Gastrocnemius medialis (tissue), 4 donors: ENCODE measurements around the gene PLEKHG4B. TPM values are rescaled to one million over a fixed set of nuclear protein-coding genes. Genes with fewer than 3 reads are reported as not detected.

Source experiments
- ATAC-seq, 2 donors: fragments of 150-250 bp; one replicate each; pipeline ENCODE4 v1.9.1; 2016
- DNase-seq, 2 donors: peaks; one replicate each; pipeline ENCODE4 v3.0.0-alpha.2; 2019
- H3K27ac ChIP-seq, 4 donors: fragments of 200-600 bp; sonication (generic); 1 replicate in 1 of 4; 2 replicates in 3 of 4; pipeline ENCODE4 v1.5.1; 2016 to 2018; ENCODE audit warnings: mild to moderate bottlenecking in 2 of 4, moderate library complexity in 1 of 4
- H3K27me3 ChIP-seq, 3 donors: fragments of 200-600 bp; sonication (generic) in 2 of 3; 1 replicate in 1 of 3; 2 replicates in 2 of 3; pipeline versions ENCODE4 v1.5.1 to v1.6.0; 2016 to 2019; ENCODE audit warnings: mild to moderate bottlenecking in 1 of 3, moderate library complexity in 1 of 3
- H3K36me3 ChIP-seq, 2 donors: fragments of 200-600 bp; sonication (generic) in 1 of 2; one replicate each; pipeline ENCODE4 v1.5.1; 2017 to 2018
- H3K4me1 ChIP-seq, 2 donors: fragments of 200-600 bp; sonication (generic) in 1 of 2; one replicate each; pipeline ENCODE4 v1.5.1; 2016 to 2017; ENCODE audit warnings: mild to moderate bottlenecking in 2 of 2
- H3K4me3 ChIP-seq, 4 donors: fragments of 200-600 bp; sonication (generic) in 3 of 4; 1 replicate in 1 of 4; 2 replicates in 3 of 4; pipeline ENCODE4 v1.5.1; 2016 to 2019; ENCODE audit warnings: mild to moderate bottlenecking in 2 of 4
- H3K9me3 ChIP-seq, 3 donors: fragments of 200-600 bp; sonication (generic) in 2 of 3; 1 replicate in 1 of 3; 2 replicates in 2 of 3; pipeline ENCODE4 v1.5.1; 2016 to 2019
- CTCF ChIP-seq, 5 experiments: fragments of 450-650 bp in 3 of 5; fragments of 200-600 bp in 2 of 5; sonication (generic) in 2 of 5; IDR thresholded peaks in 4 of 5; conservative IDR thresholded peaks in 1 of 5; 1 replicate in 4 of 5; 2 replicates in 1 of 5; pipeline ENCODE4 v1.5.1; 2016 to 2019; ENCODE audit warnings: antibody characterized with exemption in 5 of 5, mild to moderate bottlenecking in 3 of 5, moderate library complexity in 3 of 5
- POLR2A ChIP-seq, 2 donors: fragments of 450-650 bp; IDR thresholded peaks; one replicate each; pipeline ENCODE4 v1.6.1; 2017; ENCODE audit warnings: antibody characterized with exemption in 2 of 2, mild to moderate bottlenecking in 2 of 2, moderate library complexity in 2 of 2
- in situ Hi-C, 4 donors: fragments of 200-750 bp; cut with MboI; loops; one replicate each; pipeline versions ENCODE4 v1.15.0 to v1.8.0; 2017; ENCODE audit warnings: low sequenced_read_pairs in 4 of 4
- intact Hi-C: fragments of 100-400 bp; cut with DNase I; formaldehyde crosslinking; loops from one replicate; pipeline ENCODE4 v1.15.1; 2023; ENCODE audit warnings: low total_unique reads
- total RNA-seq, 4 donors: library from RNA; depleted of rRNA; stranded (reverse); fragments of >200 nt; gene quantifications; one replicate each; pipeline versions ENCODE4 v1.1.0 to v1.2.3, GENCODE V29; 2016

PLEKHG4B gene
- total RNA-seq, 4 donors from 2014 or later: not detected

- Histone ChIP-seq H3K36me3 (no peaks in the 10 kb centered on the region), H3K4me3 (no peak overlapping the region), H3K27me3 (peaks cover 58 to 79% (median 66%) of the 10 kb centered on the region in 3 donors), H3K27ac (no peak overlapping the region), H3K9me3 (no peaks in the 10 kb centered on the region), H3K4me1 (no peaks in the 10 kb centered on the region)
- ATAC-seq: no peak
- TF ChIP-seq POLR2A (IDR thresholded peaks at IDR 0.05) (no peak), CTCF (IDR thresholded peaks at IDR 0.05 in 4 of 5, conservative IDR thresholded peaks at IDR 0.05 in 1 of 5) (no peak)
- no peak for DNase-seq
- in situ Hi-C loops: no loop called here
- intact Hi-C loops: no loop called here
Measured at GRCh38 chr5:92401-93220, 643 bp downstream of the PLEKHG4B start.

GRCh38 chr5:93221-93980, 1.4 kb downstream of the PLEKHG4B start:
- in situ Hi-C loops: no loop called here
- peaks cover 57 to 77% (median 61%) of the 10 kb centered on the region in 3 donors for H3K27me3 ChIP-seq

GRCh38 chr5:94113-94892, 2.3 kb downstream of the PLEKHG4B start:
- Histone ChIP-seq H3K9me3 (no peaks in the 10 kb centered on the region), H3K27ac (no peak overlapping the region), H3K4me3 (no peak overlapping the region), H3K4me1 (no peaks in the 10 kb centered on the region), H3K36me3 (no peaks in the 10 kb centered on the region), H3K27me3 (peaks cover 58 to 72% (median 60%) of the 10 kb centered on the region in 3 donors)
- in situ Hi-C loops: no loop called here
- TF ChIP-seq POLR2A (IDR thresholded peaks at IDR 0.05) (no peak), CTCF (IDR thresholded peaks at IDR 0.05 in 4 of 5, conservative IDR thresholded peaks at IDR 0.05 in 1 of 5) (no peak)
- intact Hi-C loops: no loop called here
- ATAC-seq (no peak), DNase-seq (no peak)

More at GRCh38 chr5:93221-93980, 1.4 kb downstream of the PLEKHG4B start:
- no peak overlapping the region for H3K27ac ChIP-seq
- H3K4me1 ChIP-seq: no peaks in the 10 kb centered on the region
- TF ChIP-seq POLR2A (IDR thresholded peaks at IDR 0.05): no peak
- no peak for TF ChIP-seq CTCF (IDR thresholded peaks at IDR 0.05 in 4 of 5, conservative IDR thresholded peaks at IDR 0.05 in 1 of 5)
- ATAC-seq (no peak), DNase-seq (no peak)
- no peaks in the 10 kb centered on the region for H3K36me3 ChIP-seq
- intact Hi-C loops: no loop called here
- no peak overlapping the region for H3K4me3 ChIP-seq
- no peaks in the 10 kb centered on the region for H3K9me3 ChIP-seq

- in situ Hi-C loops: no loop called here
- DNase-seq (no peak), ATAC-seq (no peak)
- peaks cover 55 to 67% (median 55%) of the 10 kb centered on the region in 3 donors for H3K27me3 ChIP-seq
- H3K27ac ChIP-seq: no peak overlapping the region
- H3K4me3 ChIP-seq: no peak overlapping the region
- intact Hi-C loops: no loop called here
- no peaks in the 10 kb centered on the region for H3K9me3 ChIP-seq
- H3K4me1 ChIP-seq: no peaks in the 10 kb centered on the region
- H3K36me3 ChIP-seq: no peaks in the 10 kb centered on the region
- TF ChIP-seq CTCF (IDR thresholded peaks at IDR 0.05 in 4 of 5, conservative IDR thresholded peaks at IDR 0.05 in 1 of 5) (no peak), POLR2A (IDR thresholded peaks at IDR 0.05) (no peak)
Measured at GRCh38 chr5:95241-95980, 3.4 kb downstream of the PLEKHG4B start.
